ENCODE results near the gene A4GALT.

GRCh38 chr22:42685941-42686653 is 34.6 kb downstream of the A4GALT start:
- peak; percentile 48 to 76 for TF ChIP-seq POLR2A (IDR thresholded peaks at IDR 0.05)
- TF ChIP-seq, protein P1, sequence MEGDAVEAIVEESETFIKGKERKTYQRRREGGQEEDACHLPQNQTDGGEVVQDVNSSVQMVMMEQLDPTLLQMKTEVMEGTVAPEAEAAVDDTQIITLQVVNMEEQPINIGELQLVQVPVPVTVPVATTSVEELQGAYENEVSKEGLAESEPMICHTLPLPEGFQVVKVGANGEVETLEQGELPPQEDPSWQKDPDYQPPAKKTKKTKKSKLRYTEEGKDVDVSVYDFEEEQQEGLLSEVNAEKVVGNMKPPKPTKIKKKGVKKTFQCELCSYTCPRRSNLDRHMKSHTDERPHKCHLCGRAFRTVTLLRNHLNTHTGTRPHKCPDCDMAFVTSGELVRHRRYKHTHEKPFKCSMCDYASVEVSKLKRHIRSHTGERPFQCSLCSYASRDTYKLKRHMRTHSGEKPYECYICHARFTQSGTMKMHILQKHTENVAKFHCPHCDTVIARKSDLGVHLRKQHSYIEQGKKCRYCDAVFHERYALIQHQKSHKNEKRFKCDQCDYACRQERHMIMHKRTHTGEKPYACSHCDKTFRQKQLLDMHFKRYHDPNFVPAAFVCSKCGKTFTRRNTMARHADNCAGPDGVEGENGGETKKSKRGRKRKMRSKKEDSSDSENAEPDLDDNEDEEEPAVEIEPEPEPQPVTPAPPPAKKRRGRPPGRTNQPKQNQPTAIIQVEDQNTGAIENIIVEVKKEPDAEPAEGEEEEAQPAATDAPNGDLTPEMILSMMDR (IDR thresholded peaks at IDR 0.05 in 4 of 5, conservative IDR thresholded peaks at IDR 0.05 in 1 of 5): peak in 1 of 5 experiments; percentile 20

Measured in gastrocnemius medialis (tissue), 4 donors.